Islet precursor cell (in vitro differentiated cells): ENCODE measurements around the gene DEPP1.

Source experiments
- DNase-seq: peaks from one replicate; pipeline ENCODE4 v3.0.0-alpha.2; 2018

Gene DEPP1

GRCh38 chr10:44978213-44978569 lies 418 bp downstream of the DEPP1 start:
- DNase-seq: no peak

GRCh38 chr10:44977287-44978212 lies 1.1 kb downstream of the DEPP1 start:
- no peak for DNase-seq

- no peak for DNase-seq
Measured at GRCh38 chr10:44976352-44977198, 2.0 kb downstream of the DEPP1 start.

- peak; percentile 91 for DNase-seq
Measured at GRCh38 chr10:44975431-44976331, 2.9 kb downstream of the DEPP1 start.

GRCh38 chr10:44974628-44975430 lies 3.8 kb downstream of the DEPP1 start:
- peak; percentile 87 for DNase-seq

- no peak for DNase-seq
Measured at GRCh38 chr10:44974082-44974627, 4.5 kb downstream of the DEPP1 start.

GRCh38 chr10:44973323-44974081 lies 5.1 kb downstream of the DEPP1 start:
- no peak for DNase-seq

- peak; percentile 86 for DNase-seq
Measured at GRCh38 chr10:44972874-44973306, 5.7 kb downstream of the DEPP1 start.

- DNase-seq: no peak
Measured at GRCh38 chr10:44971935-44972757, 6.5 kb downstream of the DEPP1 start.

GRCh38 chr10:44971434-44971833 lies 7.2 kb downstream of the DEPP1 start:
- DNase-seq: no peak

- DNase-seq: no peak
Measured at GRCh38 chr10:44970812-44971395, 7.7 kb downstream of the DEPP1 start.

GRCh38 chr10:44969854-44970253 lies 8.8 kb downstream of the DEPP1 start:
- DNase-seq: no peak

GRCh38 chr10:44968500-44969400 lies 9.9 kb downstream of the DEPP1 start:
- DNase-seq: no peak

- DNase-seq: no peak
Measured at GRCh38 chr10:44968091-44968490, 10.5 kb downstream of the DEPP1 start.

- DNase-seq: peak; percentile 34
Measured at GRCh38 chr10:44967616-44968015, 11.0 kb downstream of the DEPP1 start.

GRCh38 chr10:44966816-44967509 lies 11.6 kb downstream of the DEPP1 start:
- DNase-seq: peak; percentile 48

GRCh38 chr10:44966129-44966815 lies 12.3 kb downstream of the DEPP1 start:
- DNase-seq: peak; percentile 38
